UCSD-AML1 (cell line): ENCODE data around the gene RASGRP2.

ENCODE experiments used
- DNase-seq: peaks from one replicate; lab custom pipeline; 2025; ENCODE audit not compliant: unreplicated experiment; lab: John Stamatoyannopoulos, UW

RASGRP2 gene

DNA sequence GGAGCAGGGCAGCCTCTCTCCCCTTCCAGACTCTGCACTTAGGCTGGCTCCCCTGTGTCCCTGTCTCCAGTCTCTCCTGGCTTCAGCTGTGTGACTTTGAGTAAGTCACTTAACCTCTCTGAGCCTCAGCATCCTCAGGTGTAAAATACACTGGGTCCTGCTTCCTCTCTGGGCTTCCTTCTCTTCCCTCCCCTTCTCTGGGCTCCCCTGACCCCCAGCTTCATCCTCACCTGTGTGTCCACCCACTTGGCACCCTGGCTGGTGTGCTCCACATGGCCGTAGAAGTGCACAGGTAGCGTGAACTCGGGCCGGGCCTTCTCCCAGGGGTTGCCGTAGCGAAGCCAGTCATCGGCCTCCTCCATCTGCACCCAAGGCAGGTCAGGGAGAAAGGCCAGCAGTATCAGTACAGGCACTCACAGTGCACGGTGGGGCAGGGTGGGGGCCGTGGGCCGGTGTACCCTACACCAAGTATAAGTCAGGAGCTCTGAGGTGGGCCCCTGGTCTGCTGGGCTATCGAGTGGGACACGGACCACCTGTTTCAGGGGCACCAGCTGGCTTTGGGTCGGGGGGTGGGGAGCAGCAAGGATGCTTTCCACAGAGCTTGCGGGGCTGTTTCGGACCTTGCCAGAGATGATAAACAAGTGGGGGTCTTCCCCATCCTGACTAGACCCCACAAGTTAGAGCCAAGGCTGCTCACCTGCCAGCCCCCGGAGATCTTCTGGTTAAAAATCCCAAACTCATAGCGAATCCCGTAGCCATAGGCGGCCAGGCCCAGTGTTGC, 13.8 kb upstream of the RASGRP2 start:
- DNase-seq: no peak

DNA sequence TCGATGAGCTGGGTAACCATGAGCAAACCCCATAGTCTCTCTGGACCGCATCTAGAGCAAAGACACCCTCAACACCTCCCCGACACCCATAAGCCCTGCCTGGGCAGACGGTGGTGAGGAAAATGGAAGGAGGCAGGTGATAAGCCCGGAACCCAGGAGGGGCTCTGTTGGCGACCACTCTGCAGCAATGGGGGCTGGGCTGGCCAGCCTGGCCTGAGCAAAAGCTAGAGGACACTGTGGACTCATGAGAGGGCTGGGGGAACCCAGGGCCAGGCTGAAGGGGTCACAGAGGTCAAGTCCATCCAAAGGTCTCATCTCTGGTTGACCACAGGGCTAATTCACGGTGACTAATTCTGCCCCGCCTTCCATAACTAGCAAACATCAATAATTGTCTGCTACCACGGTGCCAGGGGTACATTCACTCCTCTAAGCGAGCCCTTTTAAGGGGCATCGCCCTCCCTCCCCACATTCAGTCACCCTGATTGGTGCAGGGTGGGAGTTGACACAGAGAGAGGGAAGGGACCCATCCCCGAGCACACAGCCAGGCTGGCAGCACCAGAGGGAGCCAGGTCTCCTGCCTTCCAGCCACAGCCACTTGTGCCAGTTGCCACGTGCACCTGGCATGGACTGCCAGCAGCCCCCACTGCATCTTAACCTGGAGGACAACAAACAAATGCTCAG, 11.9 kb upstream of the RASGRP2 start:
- no peak for DNase-seq

DNA sequence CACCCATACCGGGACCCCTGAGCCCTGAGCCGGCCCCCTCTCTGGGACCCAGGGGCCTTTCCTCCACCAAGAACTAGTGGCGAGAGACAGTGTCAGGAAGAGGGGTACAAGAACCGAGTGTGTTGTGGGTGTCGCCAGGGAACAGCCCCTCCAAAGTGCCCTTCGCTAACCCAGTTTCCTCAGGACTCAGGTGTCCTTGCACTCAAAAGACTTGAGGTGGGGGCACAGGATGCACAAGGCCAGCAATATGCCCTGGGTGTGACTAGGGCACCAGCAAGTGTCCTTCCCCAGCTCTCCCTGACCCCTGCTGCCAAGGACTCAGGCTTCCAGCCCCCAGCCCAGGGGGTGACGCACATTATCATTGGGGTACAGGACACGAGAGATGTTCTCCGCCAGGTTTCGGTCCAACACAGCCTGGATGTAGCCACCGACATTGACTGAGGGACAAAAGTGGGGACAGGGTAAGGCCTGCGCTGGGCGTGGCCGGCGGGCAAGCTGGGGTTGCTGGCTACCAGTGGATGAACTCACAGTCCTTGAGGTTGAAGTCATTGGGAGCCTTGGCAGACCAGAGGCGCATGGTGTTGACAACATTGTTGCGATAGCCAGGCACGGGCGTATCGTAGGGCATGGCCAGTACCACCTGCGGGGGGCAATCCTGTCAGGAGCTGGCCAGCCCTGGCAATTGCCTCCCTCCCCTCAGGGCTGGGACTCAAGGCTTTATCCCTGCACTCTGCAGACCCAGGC, 11.1 kb upstream of the RASGRP2 start:
- no peak for DNase-seq

DNA sequence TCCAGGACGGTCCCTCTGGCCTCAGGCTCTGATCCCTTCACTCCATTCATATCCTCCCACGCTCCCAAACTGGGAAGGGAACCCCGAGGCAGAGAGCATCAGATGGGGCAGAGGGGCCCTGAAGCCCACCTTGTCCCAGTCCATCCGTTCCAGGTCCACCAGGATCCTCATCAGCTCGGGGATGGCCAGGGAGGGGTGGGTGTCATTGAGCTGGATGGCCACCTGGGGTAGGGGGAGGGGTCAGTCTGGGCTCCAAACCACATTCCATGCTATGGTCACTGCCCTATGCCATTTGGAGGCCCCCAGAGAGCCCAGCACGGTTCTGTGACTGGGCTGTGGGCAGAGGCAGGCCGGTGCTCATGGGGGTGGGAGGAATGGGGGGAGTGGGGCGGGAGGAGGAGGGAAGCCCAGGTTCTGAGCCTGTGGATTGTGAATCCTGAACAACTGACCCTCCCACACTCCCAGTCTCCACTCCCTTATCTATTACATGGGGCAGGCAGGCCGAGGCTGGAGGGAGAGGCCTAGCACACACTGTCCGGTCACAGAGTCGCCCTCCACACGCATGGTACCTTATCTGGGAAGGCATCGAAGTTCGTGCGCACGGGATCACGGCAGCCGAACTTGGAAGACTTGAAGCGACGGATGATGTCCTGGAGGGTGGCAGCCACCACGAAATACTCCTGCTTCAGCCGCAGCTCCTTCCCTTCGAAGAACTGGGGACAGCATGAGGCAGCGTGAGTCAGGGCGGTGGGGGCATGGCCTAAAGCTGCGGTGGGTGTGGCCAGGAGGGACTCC, 10.4 kb upstream of the RASGRP2 start:
- no peak for DNase-seq

DNA sequence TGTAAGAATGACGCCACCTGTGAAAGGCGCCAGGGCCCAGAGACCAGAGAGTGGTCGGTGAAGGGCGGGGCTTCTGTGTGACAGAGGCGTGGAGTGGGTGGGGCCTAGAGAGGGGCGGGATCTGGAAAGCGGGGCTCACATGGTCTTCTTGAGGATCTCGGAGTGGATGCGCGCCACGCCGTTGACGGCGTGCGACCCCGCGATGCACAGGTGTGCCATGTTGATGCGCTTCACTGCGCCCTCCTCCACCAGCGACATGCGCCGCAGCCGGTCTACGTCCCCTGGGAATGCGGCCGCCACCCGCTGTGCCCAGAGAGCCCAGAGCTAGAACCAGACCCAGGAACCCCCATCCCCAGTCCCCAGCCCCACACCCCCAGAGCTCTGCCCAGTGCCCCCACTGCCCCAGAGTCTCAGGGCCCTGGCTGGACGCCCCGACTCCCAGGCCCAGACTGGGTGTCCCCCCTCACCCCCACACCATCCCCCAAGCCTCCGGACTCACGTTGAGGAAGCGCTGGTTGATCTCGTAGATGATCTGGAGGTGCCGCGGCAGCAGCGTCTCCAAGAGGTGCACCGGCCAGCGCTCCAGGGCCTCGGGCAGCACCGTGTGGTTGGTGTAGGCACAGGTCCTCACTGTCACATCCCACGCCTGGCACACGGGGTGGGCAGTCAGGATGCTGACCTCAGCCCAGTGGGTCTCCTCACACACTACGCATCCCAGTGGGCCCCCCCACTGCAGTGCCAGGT, 9.6 kb upstream of the RASGRP2 start:
- no peak for DNase-seq

DNA sequence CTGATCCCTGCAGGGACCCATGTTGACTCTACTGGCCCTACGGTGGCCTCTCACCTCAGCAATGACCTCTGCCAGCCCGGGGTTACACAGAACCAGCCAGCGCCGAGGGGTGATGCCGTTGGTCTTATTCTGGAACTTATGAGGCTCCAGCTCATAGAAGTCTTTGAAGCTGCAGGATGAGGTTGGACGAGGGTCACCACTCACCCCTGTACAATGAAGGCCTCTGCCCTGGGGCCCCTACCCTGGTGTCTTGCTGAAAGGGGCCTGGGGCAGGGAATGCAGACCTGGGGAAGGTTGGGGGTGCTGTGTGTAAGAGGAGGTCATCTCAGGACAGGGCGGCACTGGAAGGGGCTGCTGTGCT, 9.1 kb upstream of the RASGRP2 start:
- no peak for DNase-seq

DNA sequence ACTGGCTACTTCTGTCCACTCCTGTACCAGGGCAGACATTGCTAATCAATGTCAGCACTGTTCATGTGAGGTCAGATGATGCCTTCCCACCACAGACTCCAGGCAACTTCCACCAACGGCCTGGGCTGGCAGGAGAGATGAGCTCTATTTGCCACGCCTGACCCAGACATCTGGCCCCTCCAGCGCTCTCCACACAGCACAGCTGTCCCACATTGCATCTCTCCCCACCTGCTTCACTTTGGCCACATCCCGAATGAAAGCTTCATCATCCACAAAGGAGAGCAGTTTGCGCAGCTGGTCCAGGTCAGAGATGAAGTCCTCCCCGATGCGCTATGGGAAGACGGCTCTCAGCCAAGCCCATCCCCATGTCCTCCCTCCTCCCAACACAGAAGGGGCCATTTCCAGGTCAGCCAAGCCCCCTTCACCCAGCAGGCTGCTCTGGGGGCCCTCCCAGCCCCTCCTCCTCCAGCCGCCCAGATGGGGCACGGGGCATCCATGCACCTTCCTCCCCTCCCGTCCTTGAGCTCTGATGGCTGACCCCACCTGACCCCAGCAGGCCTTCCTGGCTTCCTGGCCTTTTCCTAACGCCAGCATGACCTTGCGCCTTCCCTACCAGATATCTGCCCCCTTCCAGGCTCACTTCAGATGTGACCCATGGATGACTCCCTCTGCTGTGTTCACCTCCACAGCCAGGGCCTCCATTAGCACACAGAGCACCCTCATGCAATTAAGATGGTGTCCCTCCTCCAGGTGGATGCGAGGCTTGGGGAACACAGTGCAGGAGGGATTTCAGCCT, 8.4 kb upstream of the RASGRP2 start:
- DNase-seq: no peak

DNA sequence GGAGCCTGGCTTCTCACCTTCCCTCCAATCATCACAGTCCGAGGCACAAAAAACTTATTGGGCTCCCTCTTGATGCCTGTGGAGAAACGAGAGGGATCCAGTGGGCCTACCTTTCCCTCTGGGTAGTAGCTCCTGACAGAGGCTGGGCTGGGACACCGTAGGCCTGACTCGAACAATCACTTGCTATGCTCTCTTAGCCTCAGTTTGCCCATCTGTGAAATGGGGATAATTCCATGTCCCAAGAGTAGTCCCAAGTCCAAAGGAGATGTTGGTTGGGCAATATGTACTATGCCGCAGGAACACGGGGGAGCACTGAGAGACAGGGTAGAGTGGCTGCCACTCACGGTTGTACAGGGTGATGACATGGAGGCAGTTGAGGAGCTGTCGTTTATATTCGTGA, 7.6 kb upstream of the RASGRP2 start:
- DNase-seq: no peak

DNA sequence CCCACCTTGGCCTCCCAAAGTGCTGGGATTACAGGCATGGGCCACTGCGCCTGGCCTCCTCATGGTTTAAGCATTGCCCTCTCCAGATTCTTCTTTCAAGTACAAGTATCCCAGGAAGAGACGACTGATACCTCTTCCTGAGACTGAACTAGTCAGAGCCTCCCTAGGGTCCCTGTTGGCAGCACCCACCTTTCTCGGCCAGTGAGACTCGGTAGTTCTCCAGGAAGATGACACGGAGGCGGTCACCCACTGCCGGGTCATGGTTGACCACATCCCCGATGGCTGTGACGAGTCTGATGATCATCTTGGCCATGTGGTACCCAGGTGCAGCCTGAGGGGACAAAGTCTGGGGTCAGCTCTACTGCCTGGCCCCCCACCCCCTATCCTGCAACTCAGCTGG, 7.2 kb upstream of the RASGRP2 start:
- no peak for DNase-seq

DNA sequence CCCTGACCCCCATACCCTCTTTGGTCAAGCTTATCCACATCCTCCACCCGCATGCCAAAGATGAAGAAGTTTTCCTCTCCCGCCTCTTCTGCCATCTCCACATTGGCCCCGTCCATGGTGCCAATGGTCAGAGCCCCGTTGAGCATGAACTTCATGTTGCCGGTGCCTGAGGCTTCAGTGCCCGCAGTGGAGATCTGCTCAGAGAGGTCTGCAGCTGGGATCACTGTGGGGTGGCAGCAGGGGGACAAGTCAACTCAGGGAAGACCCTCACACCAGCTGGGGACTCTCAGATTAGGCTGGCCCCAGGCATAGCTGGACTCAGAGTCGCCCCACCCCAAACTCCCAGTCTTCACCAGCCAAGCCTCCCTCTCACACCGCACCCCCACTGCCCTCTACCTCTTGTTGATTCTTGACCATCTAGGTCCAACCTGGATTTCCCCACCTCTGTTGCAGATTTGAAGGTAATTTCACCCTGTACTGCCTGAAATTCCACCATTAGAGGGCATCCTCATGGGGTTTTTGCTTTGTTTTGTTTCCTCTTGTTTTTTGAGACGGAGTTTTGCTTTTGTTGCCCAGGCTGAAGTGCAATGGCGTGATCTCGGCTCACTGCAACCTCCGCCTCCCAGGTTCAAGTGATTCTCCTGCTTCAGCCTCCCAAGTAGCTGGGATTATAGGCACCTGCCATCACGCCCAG, 6.6 kb upstream of the RASGRP2 start:
- no peak for DNase-seq

DNA sequence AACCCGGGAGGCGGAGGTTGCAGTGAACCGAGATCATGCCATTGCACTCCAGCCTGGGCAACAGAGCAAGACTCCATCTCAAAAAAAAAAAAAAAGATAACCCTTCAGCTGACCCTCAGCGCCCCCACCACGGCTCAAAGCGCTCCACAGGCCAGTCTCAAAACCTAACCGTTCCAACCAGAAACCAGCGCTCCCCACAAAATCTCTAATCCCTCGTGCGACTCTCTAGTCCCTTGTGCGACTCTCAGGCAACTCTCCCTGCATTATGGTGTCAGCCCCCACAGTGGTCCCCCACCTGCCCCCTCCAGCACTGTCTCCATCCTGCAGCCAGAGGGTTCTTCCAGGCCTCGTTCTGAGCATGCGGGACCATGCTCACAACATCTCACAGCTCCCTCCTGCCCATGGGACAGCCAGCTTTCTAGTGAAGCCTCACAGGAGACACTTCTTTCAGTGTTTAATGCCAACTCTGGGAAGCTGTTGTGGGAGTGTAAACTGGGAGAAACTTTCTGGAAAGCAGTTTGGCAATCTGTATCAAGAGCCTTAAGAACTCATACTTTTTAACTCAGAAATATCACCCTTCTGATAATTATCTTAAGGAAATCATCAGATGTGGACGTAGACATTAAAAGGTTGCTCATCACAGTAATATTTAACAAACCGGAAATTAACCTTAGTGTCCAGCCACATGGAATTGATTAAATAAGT, 4.2 kb upstream of the RASGRP2 start:
- DNase-seq: no peak

DNA sequence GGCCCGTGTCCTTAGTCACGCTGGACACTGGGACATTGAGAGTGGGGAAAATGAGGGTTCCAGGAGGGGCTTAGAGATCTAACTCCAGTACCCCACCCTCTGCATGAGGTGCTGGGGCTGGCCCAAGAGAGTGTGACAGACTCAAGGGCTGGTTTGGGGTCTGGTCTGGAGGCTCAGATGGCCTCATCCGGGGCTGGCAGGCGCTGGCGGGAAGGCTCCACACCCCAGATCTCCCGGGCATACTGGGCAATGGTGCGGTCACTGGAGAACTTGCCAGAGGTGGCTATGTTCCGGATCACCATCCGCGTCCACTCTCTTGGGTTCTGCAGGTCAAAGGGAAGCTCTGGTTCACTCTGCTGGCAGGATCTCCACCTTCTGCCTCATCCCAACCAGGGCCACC, 2.5 kb upstream of the RASGRP2 start:
- DNase-seq: no peak

DNA sequence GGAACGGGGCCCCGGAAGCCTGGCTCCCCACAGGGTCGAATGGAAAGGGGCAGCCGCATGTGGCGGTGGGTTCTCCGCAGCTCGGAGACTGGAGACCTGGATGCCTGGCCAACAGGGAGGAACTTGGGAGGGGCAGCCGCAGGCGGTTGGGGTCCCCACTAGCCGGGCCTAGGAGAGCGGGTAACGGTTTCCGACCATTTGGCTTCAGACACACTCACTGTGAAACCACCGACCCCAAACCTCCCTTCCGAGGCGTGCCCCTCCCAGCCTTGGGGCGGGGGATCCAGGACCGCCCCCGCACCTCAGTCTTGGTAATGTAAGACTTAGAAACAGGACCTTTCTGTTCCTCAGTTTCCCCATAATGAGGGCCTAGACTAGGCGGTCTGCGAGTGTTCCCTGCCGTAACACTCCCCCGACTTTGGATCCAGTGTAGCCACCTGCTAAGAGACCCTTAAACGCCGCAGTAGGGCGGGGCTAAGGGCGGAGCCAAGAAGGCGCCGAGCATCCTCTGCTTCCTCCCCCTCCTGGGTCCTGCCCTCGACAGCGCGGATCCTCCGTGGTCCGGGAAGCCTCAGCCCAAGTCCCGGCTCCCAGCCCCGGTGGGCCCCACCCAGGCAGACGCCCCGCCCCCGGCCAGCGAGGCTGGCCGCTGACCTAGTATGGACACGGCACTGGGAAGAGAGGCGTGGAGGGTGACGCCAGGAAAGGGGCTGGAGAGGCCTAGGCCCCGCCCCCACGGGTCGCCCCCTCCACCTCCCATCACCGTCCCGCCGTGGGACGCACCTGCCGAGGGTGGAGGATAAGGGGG, 1.8 kb upstream of the RASGRP2 start:
- peak; percentile 88 for DNase-seq

DNA sequence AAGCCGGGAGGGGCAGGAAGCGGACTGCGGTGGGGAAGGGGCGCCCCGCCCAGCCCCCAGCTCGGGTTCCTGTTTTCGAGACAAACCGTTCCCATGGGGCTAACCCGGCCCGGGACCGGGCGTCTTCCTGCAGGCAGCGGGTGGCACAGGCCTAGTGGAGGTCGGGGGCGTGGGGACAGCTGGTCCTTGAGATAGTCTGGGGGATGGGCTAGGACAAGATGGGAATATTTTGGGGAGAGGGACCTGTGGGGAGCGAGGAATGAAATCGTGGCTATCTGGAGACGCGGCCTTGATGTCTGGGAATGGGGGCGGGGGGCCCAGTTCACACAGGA, 1.2 kb upstream of the RASGRP2 start:
- peak; percentile 94 for DNase-seq

DNA sequence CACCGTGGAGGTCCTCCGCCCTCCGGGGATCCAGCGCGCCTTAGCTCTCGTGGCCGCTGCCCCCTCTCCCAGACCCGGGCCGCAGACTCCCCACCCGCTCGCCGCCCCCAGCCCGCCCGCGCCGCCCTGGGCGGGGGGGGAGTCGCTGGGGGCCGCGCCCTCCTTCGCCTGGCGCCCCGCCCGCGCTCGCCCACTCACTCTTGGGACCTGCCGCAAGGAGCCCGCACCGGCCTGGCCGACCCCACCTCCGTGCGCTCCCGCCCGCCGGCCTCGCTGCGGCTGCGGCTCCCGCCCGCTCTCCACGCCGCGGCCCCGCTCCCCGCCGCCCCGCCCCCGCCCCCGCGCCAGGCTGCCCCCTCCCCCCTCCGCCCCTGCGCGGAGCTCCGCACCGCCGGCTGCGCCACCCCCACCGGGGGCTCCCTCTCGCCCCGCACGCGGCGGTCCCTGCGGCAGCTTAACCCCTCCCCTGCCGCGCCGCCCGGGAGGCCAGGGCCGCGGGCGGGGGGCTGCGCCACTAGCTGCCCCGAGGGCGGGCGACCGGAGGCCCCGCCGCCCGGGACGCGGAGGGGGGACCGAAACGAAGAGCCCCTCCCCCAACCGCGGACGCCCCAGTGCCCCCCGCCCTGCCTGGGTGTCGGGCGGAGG, 724 bp upstream of the RASGRP2 start:
- DNase-seq: no peak

DNA sequence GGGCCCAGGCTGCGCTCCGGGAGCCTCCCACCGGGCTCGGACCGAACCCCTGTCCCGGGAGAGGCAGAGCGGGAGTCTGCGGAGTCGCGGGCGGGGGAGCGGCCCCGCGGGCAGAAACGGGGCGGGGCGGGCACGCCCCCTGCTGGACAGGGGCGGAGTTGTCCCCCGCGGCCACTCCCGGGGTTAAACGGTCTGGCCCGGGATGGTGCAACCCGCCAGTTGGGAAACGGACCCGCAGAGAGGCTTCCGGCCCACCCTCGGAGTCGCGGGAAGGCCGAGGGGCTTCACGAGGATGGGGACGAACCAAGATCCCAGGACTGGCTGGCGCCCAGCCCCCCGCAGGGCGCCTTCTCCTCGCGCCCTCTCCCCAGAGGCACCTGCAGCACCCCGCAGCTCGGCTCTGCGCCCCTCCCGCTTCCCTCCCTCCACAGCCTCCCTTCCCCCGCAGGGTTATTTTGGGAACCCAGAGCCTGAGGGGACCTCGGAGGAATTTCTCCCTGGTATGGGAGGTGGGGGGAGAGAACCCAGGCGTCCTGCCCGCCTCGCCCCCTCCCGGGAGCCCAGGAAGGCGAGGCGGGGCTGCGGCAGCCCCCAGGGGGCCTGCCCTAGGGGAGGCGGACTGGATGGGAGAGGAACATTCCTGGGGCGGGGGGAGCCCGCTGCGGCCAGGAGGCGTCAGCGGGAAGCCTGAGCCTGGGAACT, 902 bp downstream of the RASGRP2 start:
- peak; percentile 81 for DNase-seq
